Neural cell (in vitro differentiated cells): ENCODE results near the gene DDX41. TPM values are rescaled to one million over a fixed set of nuclear protein-coding genes. Genes with fewer than 3 reads are reported as not detected.

ENCODE experiments used
- H2AFZ ChIP-seq: fragments of 200-600, 300-800 bp; sonication (generic), shearing (Covaris generic); 2 replicates; pipeline ENCODE4 v1.6.0; 2014; ENCODE audit warnings: low read depth, mild to moderate bottlenecking, antibody characterized with exemption, low read length, moderate library complexity
- H3F3A ChIP-seq: fragments of 200-600 bp; shearing (Covaris generic); 2 replicates; pipeline ENCODE4 v1.6.1; 2016; ENCODE audit warnings: mild to moderate bottlenecking, moderate library complexity, mixed read lengths, antibody characterized with exemption, low read length; ENCODE audit not compliant: insufficient read depth, poor library complexity, severe bottlenecking
- H3K27ac ChIP-seq: fragments of 200-600, 300-800 bp; sonication (generic), shearing (Covaris generic); 2 replicates; pipeline ENCODE4 v1.5.1; 2014; ENCODE audit warnings: mild to moderate bottlenecking, low read length, moderate library complexity
- H3K27me3 ChIP-seq: fragments of 300-800, 200-600 bp; sonication (generic), shearing (Covaris generic); 2 replicates; pipeline ENCODE4 v1.6.0; 2014; ENCODE audit warnings: mild to moderate bottlenecking, low read depth, low read length, moderate library complexity; ENCODE audit not compliant: insufficient read depth
- H3K36me3 ChIP-seq: fragments of 300-800, 200-600 bp; sonication (generic), shearing (Covaris generic); 2 replicates; pipeline ENCODE4 v1.5.1; 2014; ENCODE audit warnings: mild to moderate bottlenecking, antibody characterized with exemption, low read length, moderate library complexity; ENCODE audit not compliant: insufficient read depth
- H3K4me2 ChIP-seq: fragments of 300-800, 200-600 bp; sonication (generic), shearing (Covaris generic); 2 replicates; pipeline ENCODE4 v1.6.0; 2014; ENCODE audit warnings: mild to moderate bottlenecking, low read length
- H3K4me3 ChIP-seq: fragments of 300-800, 200-600 bp; sonication (generic), shearing (Covaris generic); 2 replicates; pipeline ENCODE4 v1.5.1; 2014; ENCODE audit warnings: mild to moderate bottlenecking, low read length, moderate library complexity
- H3K79me2 ChIP-seq: fragments of 200-600 bp; shearing (Covaris generic); replicated peaks from 2 replicates; pipeline ENCODE4 v1.6.0; 2014; ENCODE audit warnings: mild to moderate bottlenecking, low read length, moderate library complexity; ENCODE audit not compliant: insufficient read depth
- H3K9ac ChIP-seq: fragments of 300-800, 200-600 bp; sonication (generic), shearing (Covaris generic); 2 replicates; pipeline ENCODE4 v1.6.1; 2016; ENCODE audit warnings: mild to moderate bottlenecking, low read length, mixed read lengths
- H3K9me2 ChIP-seq: fragments of 200-600 bp; shearing (Covaris generic); 2 replicates; pipeline ENCODE4 v1.6.1; 2016; ENCODE audit warnings: mild to moderate bottlenecking, low read length, mixed read lengths; ENCODE audit not compliant: insufficient read depth
- H3K9me3 ChIP-seq: fragments of 200-600, 300-800 bp; sonication (generic), shearing (Covaris generic); 2 replicates; pipeline ENCODE4 v1.6.1; 2016; ENCODE audit warnings: mild to moderate bottlenecking, mixed run types, low read length, moderate library complexity, mixed read lengths
- H4K20me1 ChIP-seq: fragments of 200-600 bp; shearing (Covaris generic); 2 replicates; pipeline ENCODE4 v1.6.1; 2016; ENCODE audit warnings: mild to moderate bottlenecking, mixed run types; ENCODE audit not compliant: insufficient read depth
- CTCF ChIP-seq: fragments of 450-650 bp; IDR thresholded peaks from 2 replicates; pipeline ENCODE4 v1.5.1; 2014; ENCODE audit warnings: antibody characterized with exemption, mild to moderate bottlenecking, moderate library complexity; ENCODE audit not compliant: poor library complexity, severe bottlenecking
- EP300 ChIP-seq: fragments of 450-650 bp; conservative IDR thresholded peaks from 2 replicates; pipeline ENCODE4 v1.6.1; 2014; ENCODE audit warnings: antibody characterized with exemption, mild to moderate bottlenecking, moderate library complexity; ENCODE audit not compliant: poor library complexity, severe bottlenecking
- EZH2 ChIP-seq: fragments of 200-600, 300-800 bp; shearing (Covaris generic), sonication (generic); IDR thresholded peaks from 2 replicates; pipeline ENCODE4 v1.6.1; 2014; ENCODE audit warnings: antibody characterized with exemption, low read length, borderline replicate concordance, mild to moderate bottlenecking; ENCODE audit not compliant: insufficient read depth, poor library complexity, severe bottlenecking
- MXI1 ChIP-seq: fragments of 450-650 bp; conservative IDR thresholded peaks from 2 replicates; pipeline ENCODE4 v1.6.1; 2014; ENCODE audit warnings: antibody characterized with exemption, mild to moderate bottlenecking; ENCODE audit not compliant: poor library complexity, severe bottlenecking
- POLR2AphosphoS5 ChIP-seq: IDR thresholded peaks from 2 replicates; pipeline ENCODE4 v1.6.1; 2012
- RAD21 ChIP-seq: fragments of 450-650 bp; conservative IDR thresholded peaks from 2 replicates; pipeline ENCODE4 v1.6.1; 2014; ENCODE audit warnings: antibody characterized with exemption, mild to moderate bottlenecking, moderate library complexity
- REST ChIP-seq: IDR thresholded peaks from 2 replicates; pipeline ENCODE4 v1.6.1; 2012; ENCODE audit warnings: borderline replicate concordance
- SMC3 ChIP-seq: fragments of 450-650 bp; conservative IDR thresholded peaks from 2 replicates; pipeline ENCODE4 v1.6.1; 2014; ENCODE audit warnings: antibody characterized with exemption, mild to moderate bottlenecking, moderate library complexity; ENCODE audit not compliant: poor library complexity
- TAF1 ChIP-seq: IDR thresholded peaks from 2 replicates; pipeline ENCODE4 v1.6.1; 2012; ENCODE audit warnings: low read depth
- polyA plus RNA-seq: library from polyadenylated mRNA; depleted of rRNA; stranded (reverse); fragments of >200 nt; gene quantifications from 2 replicates; pipeline ENCODE4 v1.2.3, GENCODE V29; 2014

DDX41 gene
- polyA plus RNA-seq, 1 donor from 2014 or later, result 113 TPM

GRCh38 chr5:177487975-177488374 lies 28.8 kb downstream of the DDX41 start:
- H3K9me2 ChIP-seq, result no peaks in the 10 kb centered on the region
- H3K9ac ChIP-seq, result no peak overlapping the region
- H3K9me3 ChIP-seq, result no peaks in the 10 kb centered on the region
- TF ChIP-seq MXI1, result no peak
- TF ChIP-seq CTCF, result peak; percentile 16
- no peak overlapping the region for H2AFZ ChIP-seq
- H3F3A ChIP-seq, result no peaks in the 10 kb centered on the region
- H3K27me3 ChIP-seq, result no peaks in the 10 kb centered on the region
- H3K79me2 ChIP-seq, result no peaks in the 10 kb centered on the region
- H3K27ac ChIP-seq, result no peak overlapping the region
- H3K36me3 ChIP-seq, result no peaks in the 10 kb centered on the region
- no peak overlapping the region for H3K4me3 ChIP-seq
- no peaks in the 10 kb centered on the region for H4K20me1 ChIP-seq
- H3K4me2 ChIP-seq, result no peak overlapping the region

GRCh38 chr5:177487144-177487543 lies 29.6 kb downstream of the DDX41 start:
- no peak for TF ChIP-seq EZH2
- TF ChIP-seq CTCF, result no peak
- TF ChIP-seq TAF1, result no peak
- TF ChIP-seq RAD21, result no peak
- no peak for TF ChIP-seq REST
- TF ChIP-seq EP300, result no peak
- no peak for TF ChIP-seq POLR2AphosphoS5
- TF ChIP-seq MXI1, result no peak
- no peak for TF ChIP-seq SMC3
- H3K36me3 ChIP-seq, result no peaks in the 10 kb centered on the region
- no peaks in the 10 kb centered on the region for H4K20me1 ChIP-seq

More at GRCh38 chr5:177487144-177487543, 29.6 kb downstream of the DDX41 start:
- Histone ChIP-seq H3K9me2 (no peaks in the 10 kb centered on the region), H3K4me2 (no peak overlapping the region), H3K9ac (no peak overlapping the region), H3K27me3 (no peaks in the 10 kb centered on the region), H3K79me2 (no peaks in the 10 kb centered on the region), H3K4me3 (no peak overlapping the region), H3K9me3 (no peaks in the 10 kb centered on the region), H3F3A (no peaks in the 10 kb centered on the region), H3K27ac (no peak overlapping the region), H2AFZ (no peak overlapping the region)
